Measurements from ENCODE around the gene MYH11. TPM values are rescaled to one million over a fixed set of nuclear protein-coding genes. Genes with fewer than 3 reads are reported as not detected.

Gene MYH11
- total RNA-seq, 2 donors from 2014 or later, result 0.09 to 0.29 TPM

GRCh38 chr16:15708096-15708495 is 148.7 kb downstream of the MYH11 start:
- Histone ChIP-seq H3K27me3 (ENCODE audit: control insufficient read depth, insufficient read depth, low read length, poor library complexity, severe bottlenecking) (no peaks in the 10 kb centered on the region), H3K27ac (ENCODE audit: low read depth, low read length) (no peak overlapping the region), H3K4me1 (ENCODE audit: control insufficient read depth, insufficient read depth, low read length) (no peaks in the 10 kb centered on the region), H3K36me3 (ENCODE audit: control insufficient read depth, insufficient read depth, low read length) (no peaks in the 10 kb centered on the region), H3K9me3 (ENCODE audit: control insufficient read depth, low read length) (no peaks in the 10 kb centered on the region), H3K4me3 (ENCODE audit: low read length) (no peak overlapping the region), H3K9ac (ENCODE audit: extremely low read depth, low read length, poor library complexity, severe bottlenecking) (no peak overlapping the region)
- Mint-ChIP-seq H3K9me3 (no peaks in the 10 kb centered on the region), H3K36me3 (ENCODE audit: low read depth) (peaks cover 5% of the 10 kb centered on the region), H3K27me3 (ENCODE audit: insufficient read depth) (no peaks in the 10 kb centered on the region), H3K4me1 (no peaks in the 10 kb centered on the region), H3K27ac (no peak overlapping the region), H3K4me3 (no peak overlapping the region)
- WGBS, 2 experiments (ENCODE audit: insufficient coverage in 1 of 2, insufficient read length in 1 of 2), result 95 to 96% methylated on average over 11 to 12 of the region's 12 CpGs
- no peak for DNase-seq
- TF ChIP-seq CTCF (conservative IDR thresholded peaks at IDR 0.05), result no peak

GRCh38 chr16:15707332-15707731 is 149.5 kb downstream of the MYH11 start:
- Mint-ChIP-seq H3K27me3 (ENCODE audit: insufficient read depth) (no peaks in the 10 kb centered on the region), H3K27ac (no peak overlapping the region), H3K4me1 (no peaks in the 10 kb centered on the region), H3K9me3 (no peaks in the 10 kb centered on the region), H3K36me3 (ENCODE audit: low read depth) (peaks cover 6% of the 10 kb centered on the region), H3K4me3 (no peak overlapping the region)
- H3K9ac ChIP-seq (ENCODE audit: extremely low read depth, low read length, poor library complexity, severe bottlenecking), result no peak overlapping the region
- no peaks in the 10 kb centered on the region for H3K27me3 ChIP-seq (ENCODE audit: control insufficient read depth, insufficient read depth, low read length, poor library complexity, severe bottlenecking)
- WGBS, 2 experiments (ENCODE audit: insufficient coverage in 1 of 2, insufficient read length in 1 of 2), result 87 to 95% methylated on average over 3 of the region's 3 CpGs
- peaks cover 1% of the 10 kb centered on the region for H3K36me3 ChIP-seq (ENCODE audit: control insufficient read depth, insufficient read depth, low read length)
- TF ChIP-seq CTCF (conservative IDR thresholded peaks at IDR 0.05), result no peak
- H3K4me1 ChIP-seq (ENCODE audit: control insufficient read depth, insufficient read depth, low read length), result no peaks in the 10 kb centered on the region
- no peaks in the 10 kb centered on the region for H3K9me3 ChIP-seq (ENCODE audit: control insufficient read depth, low read length)
- H3K27ac ChIP-seq (ENCODE audit: low read depth, low read length), result no peak overlapping the region
- DNase-seq, result no peak
- H3K4me3 ChIP-seq (ENCODE audit: low read length), result no peak overlapping the region

GRCh38 chr16:15705064-15705565 is 151.7 kb downstream of the MYH11 start:
- H3K27ac Mint-ChIP-seq, result no peak overlapping the region
- H3K4me1 Mint-ChIP-seq, result no peaks in the 10 kb centered on the region
- WGBS, 2 experiments (ENCODE audit: insufficient coverage in 1 of 2, insufficient read length in 1 of 2), result 96 to 99% methylated on average over 7 to 8 of the region's 8 CpGs
- Histone ChIP-seq H3K9me3 (ENCODE audit: control insufficient read depth, low read length) (no peaks in the 10 kb centered on the region), H3K27ac (ENCODE audit: low read depth, low read length) (no peak overlapping the region), H3K4me3 (ENCODE audit: low read length) (no peak overlapping the region), H3K9ac (ENCODE audit: extremely low read depth, low read length, poor library complexity, severe bottlenecking) (no peak overlapping the region), H3K4me1 (ENCODE audit: control insufficient read depth, insufficient read depth, low read length) (no peaks in the 10 kb centered on the region), H3K27me3 (ENCODE audit: control insufficient read depth, insufficient read depth, low read length, poor library complexity, severe bottlenecking) (no peaks in the 10 kb centered on the region), H3K36me3 (ENCODE audit: control insufficient read depth, insufficient read depth, low read length) (peaks cover 7% of the 10 kb centered on the region)
- H3K9me3 Mint-ChIP-seq, result no peaks in the 10 kb centered on the region
- H3K27me3 Mint-ChIP-seq (ENCODE audit: insufficient read depth), result no peaks in the 10 kb centered on the region
- H3K36me3 Mint-ChIP-seq (ENCODE audit: low read depth), result peaks cover 17% of the 10 kb centered on the region
- no peak for TF ChIP-seq CTCF (conservative IDR thresholded peaks at IDR 0.05)
- DNase-seq, result no peak
- no peak overlapping the region for H3K4me3 Mint-ChIP-seq
